GM18498 (cell line): ENCODE measurements around the gene FCN3.

Source experiments
- ATAC-seq: cut with Tn5 transposase; IDR thresholded peaks from one replicate; pipeline ENCODE4 v1.9.1; 2021; ENCODE audit warnings: mild to moderate bottlenecking, moderate library complexity; ENCODE audit not compliant: unreplicated experiment

The FCN3 gene

DNA sequence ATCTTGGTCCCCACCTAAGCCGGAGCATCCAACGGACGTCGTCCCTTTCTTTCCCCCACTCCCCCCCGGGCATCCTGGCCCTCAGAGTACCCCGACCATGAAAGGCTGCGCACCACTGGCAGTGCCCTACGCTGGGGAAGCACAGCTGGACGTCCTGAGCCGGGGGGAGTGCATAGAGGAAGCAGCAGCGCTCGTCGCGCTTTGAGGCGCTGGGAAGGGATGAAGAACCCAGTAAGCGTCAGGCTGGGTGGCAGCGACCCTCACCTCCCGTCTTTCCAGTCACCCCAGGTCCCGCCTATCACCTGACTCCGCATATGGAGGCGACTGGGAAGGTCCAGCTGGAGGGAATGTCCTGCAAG is 13.6 kb downstream of the FCN3 start:
- ATAC-seq, result no peak

DNA sequence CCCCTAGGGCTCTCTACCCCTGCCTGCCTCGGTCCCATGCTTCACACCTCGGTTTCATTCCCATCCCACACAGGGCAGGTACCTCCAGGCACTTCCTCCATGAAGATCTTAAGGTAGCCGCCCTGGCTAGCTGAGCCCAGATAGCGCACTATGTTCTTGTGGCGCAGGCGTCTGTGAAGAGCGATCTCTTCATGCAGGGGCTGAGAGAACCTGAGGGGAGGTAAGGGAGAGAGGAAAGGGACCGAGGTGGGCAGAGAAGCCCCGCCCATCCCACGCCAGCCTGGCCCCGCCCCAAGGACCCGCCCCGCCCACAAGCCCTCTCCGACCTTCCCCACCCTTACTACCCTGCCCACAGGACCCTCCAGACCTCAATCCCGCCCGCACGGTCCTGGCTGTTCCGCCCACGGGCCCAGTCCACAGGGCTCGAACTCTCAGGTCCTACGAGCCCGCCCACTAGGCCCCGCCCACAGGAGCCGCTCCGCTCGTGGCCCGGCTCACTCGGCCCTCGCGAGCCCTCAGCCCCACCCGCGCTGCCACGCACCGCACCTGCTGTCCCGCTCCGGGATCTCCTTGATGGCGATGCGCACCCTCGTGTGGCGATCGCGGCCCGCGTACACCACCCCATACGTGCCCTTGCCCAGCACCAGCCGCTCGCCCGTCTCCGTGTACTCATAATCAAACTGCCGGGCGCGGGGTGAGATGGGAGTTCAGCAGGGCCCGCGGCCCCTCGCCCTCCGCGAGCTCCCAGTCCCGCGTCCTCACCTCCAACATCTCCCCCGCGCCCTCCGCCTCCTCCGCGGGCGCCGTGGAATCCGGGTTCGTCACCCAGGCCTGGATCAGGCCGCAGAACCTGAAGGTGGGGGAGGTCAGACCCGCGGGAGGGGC is 14.2 kb downstream of the FCN3 start:
- ATAC-seq, result no peak

- no peak for ATAC-seq
These were observed 14.8 kb downstream of the FCN3 start for GRCh38 chr1:27359822-27360158.

DNA sequence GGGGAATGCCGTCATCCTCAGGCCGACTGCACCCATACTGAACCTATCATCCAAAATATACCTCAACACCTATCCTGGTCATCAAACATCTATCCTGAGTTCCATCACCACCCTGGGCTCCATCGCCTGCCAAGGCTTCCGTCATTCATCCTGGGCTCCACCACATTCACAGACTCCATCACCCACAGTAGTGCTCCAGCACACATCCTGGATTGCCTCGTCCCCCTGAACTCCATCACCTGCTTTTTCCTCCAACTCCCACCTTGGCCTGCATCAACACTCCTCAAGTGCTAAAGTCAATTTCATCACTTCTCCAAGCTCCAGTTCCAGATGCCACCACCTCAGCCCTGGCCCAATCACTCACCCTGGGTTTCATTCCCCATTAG is 15.7 kb downstream of the FCN3 start:
- ATAC-seq, result no peak

- no peak for ATAC-seq
These were observed 16.3 kb downstream of the FCN3 start for GRCh38 chr1:27358038-27358927.

GRCh38 chr1:27357281-27358037 is 17.2 kb downstream of the FCN3 start:
- peak; percentile 52 for ATAC-seq

GRCh38 chr1:27356619-27357280 is 17.9 kb downstream of the FCN3 start:
- no peak for ATAC-seq

DNA sequence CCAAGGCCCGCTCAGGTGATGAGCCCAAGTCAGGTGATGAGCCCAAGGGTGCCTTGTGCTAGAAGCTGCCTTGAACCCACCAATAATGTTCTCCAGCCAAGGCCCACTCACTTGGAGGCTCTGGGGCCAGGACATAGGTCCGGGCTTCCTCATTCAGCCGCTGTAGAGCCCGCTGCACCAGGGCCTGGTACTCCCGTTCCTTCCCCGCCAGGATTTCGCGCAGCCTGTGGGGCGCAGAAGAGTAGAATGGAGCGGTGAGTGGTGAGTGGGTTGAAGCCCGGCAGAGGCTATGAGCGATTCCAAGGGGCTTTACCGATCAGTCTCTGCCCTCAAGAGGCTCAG is 18.4 kb downstream of the FCN3 start:
- no peak for ATAC-seq

DNA sequence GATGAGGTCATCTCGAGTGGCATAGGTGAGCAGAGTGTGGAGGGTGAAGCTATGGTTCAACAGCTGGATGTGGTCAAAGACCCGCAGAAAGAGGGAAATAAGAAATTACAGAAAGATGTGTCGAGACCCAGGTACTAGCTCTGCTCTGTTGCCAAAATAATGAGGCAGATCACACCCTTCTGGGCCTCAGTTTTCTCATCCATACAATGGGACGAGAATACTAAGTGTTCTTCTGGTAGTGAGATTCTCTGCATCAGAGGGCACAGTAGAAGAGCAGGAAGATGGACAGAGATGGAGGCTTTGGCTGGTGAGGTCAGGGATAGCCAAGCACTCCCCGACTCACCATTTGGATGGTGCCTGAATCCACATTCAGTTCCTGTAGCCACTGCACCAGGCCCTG is 18.9 kb downstream of the FCN3 start:
- no peak for ATAC-seq

DNA sequence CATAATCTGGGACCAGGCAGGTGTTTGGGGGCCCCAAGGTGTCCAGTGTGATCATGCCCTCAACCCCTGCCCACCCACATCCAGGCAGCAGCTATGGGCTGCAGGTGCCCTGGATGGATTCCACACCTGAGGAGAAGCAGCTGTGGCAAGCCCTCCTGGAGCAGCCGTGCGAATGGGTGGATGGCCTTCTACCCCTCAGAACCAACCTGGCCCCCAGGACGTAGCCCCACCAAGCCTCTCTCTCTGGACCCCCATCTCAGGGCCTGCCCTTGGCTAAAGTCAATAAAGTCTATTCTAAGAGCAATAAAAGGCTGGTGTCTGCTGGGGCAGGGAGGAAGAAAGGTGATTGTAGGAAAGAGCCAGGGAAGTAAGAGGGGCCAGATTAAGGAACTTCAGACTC is 21.0 kb downstream of the FCN3 start:
- no peak for ATAC-seq

- ATAC-seq, result no peak
These were observed 21.5 kb downstream of the FCN3 start for GRCh38 chr1:27353166-27353565.

- ATAC-seq, result no peak
These were observed 23.0 kb downstream of the FCN3 start for GRCh38 chr1:27351541-27352107.

- ATAC-seq, result no peak
These were observed 23.7 kb downstream of the FCN3 start for GRCh38 chr1:27350663-27351540.

GRCh38 chr1:27349784-27350662 is 24.6 kb downstream of the FCN3 start:
- no peak for ATAC-seq

- no peak for ATAC-seq
These were observed 25.5 kb downstream of the FCN3 start for GRCh38 chr1:27348861-27349783.

- no peak for ATAC-seq
These were observed 27.5 kb downstream of the FCN3 start for GRCh38 chr1:27346991-27347624.

DNA sequence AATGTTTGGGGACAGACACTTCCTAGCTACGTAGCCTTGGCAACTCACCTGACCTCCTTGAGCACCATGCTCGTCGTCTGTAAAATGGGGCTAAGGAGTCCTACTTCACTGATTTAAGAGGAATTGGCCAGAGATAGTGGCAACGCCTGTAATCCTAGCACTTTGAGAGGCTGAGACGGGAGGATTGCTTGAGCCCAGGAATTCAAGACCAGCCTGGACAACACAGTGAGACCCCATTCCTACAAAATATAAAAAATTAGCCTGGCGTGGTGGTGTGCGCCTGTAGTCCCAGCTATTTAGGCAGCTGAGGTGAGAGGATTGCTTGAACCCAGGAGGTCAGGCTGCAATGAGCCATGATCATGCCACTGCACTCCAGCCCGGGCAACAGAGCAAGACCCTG is 28.3 kb downstream of the FCN3 start:
- no peak for ATAC-seq
